ENCODE data around the gene MAT2A. TPM values are rescaled to one million over a fixed set of nuclear protein-coding genes. Genes with fewer than 3 reads are reported as not detected.

The MAT2A gene
- total and polyA plus RNA-seq, 4 experiments from 2014 or later = 75.4 to 182 (median 151) TPM

- Mint-ChIP-seq H3K4me1 (no peaks in the 10 kb centered on the region), H3K4me3 (no peak overlapping the region)
- CTCF ChIA-PET (ENCODE audit: partially characterized antibody) = interaction anchor here (1.2 kb wide), 1 partner anchor 58 kb away, joined by 3 read pairs; no protein-coding TSS in a partner anchor
Measured at GRCh38 chr2:85503168-85503850, 35.7 kb upstream of the MAT2A start.

GRCh38 chr2:85503851-85504777, 34.9 kb upstream of the MAT2A start:
- Mint-ChIP-seq H3K27me3 (peaks cover 0 to 2% of the 10 kb centered on the region in 2 donors), H3K4me1 (no peaks in the 10 kb centered on the region), H3K27ac (no peak overlapping the region), H3K9me3 (no peaks in the 10 kb centered on the region), H3K36me3 (no peaks in the 10 kb centered on the region), H3K4me3 (no peak overlapping the region)
- Histone ChIP-seq H3K4me1 (ENCODE audit: insufficient read depth, low read length) (no peaks in the 10 kb centered on the region), H3K36me3 (ENCODE audit: insufficient read depth, low read length) (no peaks in the 10 kb centered on the region), H3K9me3 (ENCODE audit: control insufficient read depth in 1 of 2, low read length in 2 of 2) (no peaks in the 10 kb centered on the region), H3K4me3 (ENCODE audit: low read length in 2 of 2) (no peak overlapping the region), H3K27ac (ENCODE audit: low read depth, low read length) (no peak overlapping the region), H3K27me3 (ENCODE audit: insufficient read depth, low read length) (no peaks in the 10 kb centered on the region)
- ChIA-PET POLR2A (ENCODE audit: partially characterized antibody) (no interaction called here), CTCF (ENCODE audit: partially characterized antibody) (interaction anchor here (0.9 to 1.2 kb wide), 3 partner anchors 8 to 58 kb away, joined by 3 read pairs; no protein-coding TSS in a partner anchor)
- no peak for DNase-seq
- intact Hi-C loops (cut with micrococcal nuclease) = no loop called here

More at GRCh38 chr2:85503168-85503850, 35.7 kb upstream of the MAT2A start:
- H3K27me3 ChIP-seq (ENCODE audit: insufficient read depth, low read length) = no peaks in the 10 kb centered on the region
- Mint-ChIP-seq H3K36me3 (no peaks in the 10 kb centered on the region), H3K27ac (no peak overlapping the region), H3K9me3 (no peaks in the 10 kb centered on the region), H3K27me3 (peaks cover 0 to 2% of the 10 kb centered on the region in 2 donors)
- no peak overlapping the region for H3K27ac ChIP-seq (ENCODE audit: low read depth, low read length)
- no peak overlapping the region for H3K4me3 ChIP-seq (ENCODE audit: low read length in 2 of 2)
- H3K9me3 ChIP-seq (ENCODE audit: control insufficient read depth in 1 of 2, low read length in 2 of 2) = no peaks in the 10 kb centered on the region
- intact Hi-C loops (cut with micrococcal nuclease) = no loop called here
- DNase-seq = no peak
- POLR2A ChIA-PET (ENCODE audit: partially characterized antibody) = no interaction called here
- H3K4me1 ChIP-seq (ENCODE audit: insufficient read depth, low read length) = no peaks in the 10 kb centered on the region
- no peaks in the 10 kb centered on the region for H3K36me3 ChIP-seq (ENCODE audit: insufficient read depth, low read length)

- POLR2A ChIA-PET (ENCODE audit: partially characterized antibody) = no interaction called here
- H3K9me3 Mint-ChIP-seq = no peaks in the 10 kb centered on the region
- H3K27me3 ChIP-seq (ENCODE audit: insufficient read depth, low read length) = no peaks in the 10 kb centered on the region
Measured at GRCh38 chr2:85504778-85505261, 34.1 kb upstream of the MAT2A start.

GRCh38 chr2:85505551-85506238, 33.3 kb upstream of the MAT2A start:
- ChIA-PET CTCF (ENCODE audit: partially characterized antibody) (interaction anchor here (1.2 to 2.0 kb wide), 2 partner anchors 9 to 30 kb away, joined by 3 to 4 read pairs; no protein-coding TSS in a partner anchor), POLR2A (ENCODE audit: partially characterized antibody) (no interaction called here)
- peaks cover 0 to 2% of the 10 kb centered on the region in 2 donors for H3K27me3 Mint-ChIP-seq
- no peaks in the 10 kb centered on the region for H3K4me1 Mint-ChIP-seq
- DNase-seq = no peak
- H3K27ac Mint-ChIP-seq = no peak overlapping the region
- no peaks in the 10 kb centered on the region for H3K36me3 Mint-ChIP-seq
- Histone ChIP-seq H3K4me3 (ENCODE audit: low read length in 2 of 2) (no peak overlapping the region), H3K9me3 (ENCODE audit: control insufficient read depth in 1 of 2, low read length in 2 of 2) (no peaks in the 10 kb centered on the region), H3K27me3 (ENCODE audit: insufficient read depth, low read length) (no peaks in the 10 kb centered on the region), H3K4me1 (ENCODE audit: insufficient read depth, low read length) (no peaks in the 10 kb centered on the region), H3K36me3 (ENCODE audit: insufficient read depth, low read length) (no peaks in the 10 kb centered on the region), H3K27ac (ENCODE audit: low read depth, low read length) (no peak overlapping the region)
- intact Hi-C loops (cut with micrococcal nuclease) = no loop called here
- H3K4me3 Mint-ChIP-seq = no peak overlapping the region
- H3K9me3 Mint-ChIP-seq = no peaks in the 10 kb centered on the region

More at GRCh38 chr2:85504778-85505261, 34.1 kb upstream of the MAT2A start:
- no peak for DNase-seq
- no peak overlapping the region for H3K27ac Mint-ChIP-seq
- peaks cover 0 to 2% of the 10 kb centered on the region in 2 donors for H3K27me3 Mint-ChIP-seq
- CTCF ChIA-PET (ENCODE audit: partially characterized antibody) = interaction anchor here (0.9 to 1.2 kb wide), 2 partner anchors 8 to 28 kb away, joined by 3 read pairs; no protein-coding TSS in a partner anchor
- Histone ChIP-seq H3K4me1 (ENCODE audit: insufficient read depth, low read length) (no peaks in the 10 kb centered on the region), H3K9me3 (ENCODE audit: control insufficient read depth in 1 of 2, low read length in 2 of 2) (no peaks in the 10 kb centered on the region), H3K36me3 (ENCODE audit: insufficient read depth, low read length) (no peaks in the 10 kb centered on the region), H3K27ac (ENCODE audit: low read depth, low read length) (no peak overlapping the region), H3K4me3 (ENCODE audit: low read length in 2 of 2) (no peak overlapping the region)
- intact Hi-C loops (cut with micrococcal nuclease) = no loop called here
- H3K36me3 Mint-ChIP-seq = no peaks in the 10 kb centered on the region
- no peaks in the 10 kb centered on the region for H3K4me1 Mint-ChIP-seq
- no peak overlapping the region for H3K4me3 Mint-ChIP-seq

- POLR2A ChIA-PET (ENCODE audit: partially characterized antibody) = no interaction called here
- Mint-ChIP-seq H3K27me3 (peaks cover 0 to 2% of the 10 kb centered on the region in 2 donors), H3K4me1 (no peaks in the 10 kb centered on the region), H3K9me3 (no peaks in the 10 kb centered on the region), H3K36me3 (no peaks in the 10 kb centered on the region), H3K27ac (no peak overlapping the region), H3K4me3 (no peak overlapping the region)
- H3K27me3 ChIP-seq (ENCODE audit: insufficient read depth, low read length) = no peaks in the 10 kb centered on the region
- H3K36me3 ChIP-seq (ENCODE audit: insufficient read depth, low read length) = no peaks in the 10 kb centered on the region
- DNase-seq = no peak
- no peaks in the 10 kb centered on the region for H3K4me1 ChIP-seq (ENCODE audit: insufficient read depth, low read length)
- CTCF ChIA-PET (ENCODE audit: partially characterized antibody) = interaction anchor here (2.0 kb wide), 1 partner anchor 31 kb away, joined by 4 read pairs; no protein-coding TSS in a partner anchor
- H3K9me3 ChIP-seq (ENCODE audit: control insufficient read depth in 1 of 2, low read length in 2 of 2) = no peaks in the 10 kb centered on the region
- intact Hi-C loops (cut with micrococcal nuclease) = no loop called here
- no peak overlapping the region for H3K27ac ChIP-seq (ENCODE audit: low read depth, low read length)
- H3K4me3 ChIP-seq (ENCODE audit: low read length in 2 of 2) = no peak overlapping the region
Measured at GRCh38 chr2:85506768-85507181, 32.2 kb upstream of the MAT2A start.

GRCh38 chr2:85511008-85511811, 27.8 kb upstream of the MAT2A start:
- intact Hi-C loops (cut with micrococcal nuclease) = no loop called here
- Mint-ChIP-seq H3K4me1 (no peaks in the 10 kb centered on the region), H3K27ac (no peak overlapping the region), H3K27me3 (no peaks in the 10 kb centered on the region), H3K9me3 (no peaks in the 10 kb centered on the region), H3K36me3 (no peaks in the 10 kb centered on the region), H3K4me3 (no peak overlapping the region)
- no peaks in the 10 kb centered on the region for H3K9me3 ChIP-seq (ENCODE audit: control insufficient read depth in 1 of 2, low read length in 2 of 2)
- no peak for DNase-seq
- no peaks in the 10 kb centered on the region for H3K36me3 ChIP-seq (ENCODE audit: insufficient read depth, low read length)
- no peaks in the 10 kb centered on the region for H3K4me1 ChIP-seq (ENCODE audit: insufficient read depth, low read length)
- H3K27ac ChIP-seq (ENCODE audit: low read depth, low read length) = no peak overlapping the region
- POLR2A ChIA-PET (ENCODE audit: partially characterized antibody) = no interaction called here
- H3K27me3 ChIP-seq (ENCODE audit: insufficient read depth, low read length) = no peaks in the 10 kb centered on the region
- H3K4me3 ChIP-seq (ENCODE audit: low read length in 2 of 2) = no peak overlapping the region
- CTCF ChIA-PET (ENCODE audit: partially characterized antibody) = no interaction called here
